Measurements from ENCODE around the gene CSTA. TPM values are rescaled to one million over a fixed set of nuclear protein-coding genes. Genes with fewer than 3 reads are reported as not detected.

The CSTA gene
- total RNA-seq, 1 experiment from 2014 or later = not detected

DNA sequence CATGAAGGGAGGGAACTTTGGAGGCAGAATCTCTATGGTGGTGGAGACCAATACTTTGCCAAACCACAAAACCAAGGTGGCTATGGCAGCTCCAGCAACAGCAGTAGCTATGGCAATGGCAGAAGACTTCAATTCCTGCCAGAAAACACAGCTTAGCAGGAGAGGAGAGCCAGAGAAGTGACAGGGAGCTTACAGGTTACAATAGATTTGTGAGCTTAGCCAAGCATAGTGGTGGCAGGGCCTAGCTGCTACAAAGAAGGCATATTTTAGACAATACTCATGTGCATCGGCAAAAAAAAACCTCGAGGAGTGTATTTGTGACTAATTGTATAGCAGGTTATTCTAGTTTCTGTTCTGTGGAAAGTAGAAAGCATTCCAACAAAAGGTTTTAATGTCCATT, 6.4 kb upstream of the CSTA start:
- Histone ChIP-seq H3K9ac (ENCODE audit: low read length) (no peak overlapping the region), H3K4me3 (ENCODE audit: low read length) (no peak overlapping the region), H3K9me2 (replicated peaks; ENCODE audit: low read length) (no peaks in the 10 kb centered on the region), H2AFZ (ENCODE audit: low read length) (no peak overlapping the region; the same call in 1 of the 2 replicates), H3K4me1 (ENCODE audit: insufficient read depth, low read length) (peaks cover 27% of the 10 kb centered on the region), H3K27ac (ENCODE audit: low read length) (peak overlapping the region; percentile 31), H3K9me3 (ENCODE audit: low read length) (no peaks in the 10 kb centered on the region), H3F3A (ENCODE audit: low read length, unreplicated experiment) (no peaks in the 10 kb centered on the region), H3K79me2 (ENCODE audit: low read length) (no peaks in the 10 kb centered on the region), H3K36me3 (ENCODE audit: low read depth, low read length) (no peaks in the 10 kb centered on the region), H3K27me3 (ENCODE audit: low read length) (no peaks in the 10 kb centered on the region), H4K20me1 (ENCODE audit: low read length) (no peaks in the 10 kb centered on the region), H3K4me2 (ENCODE audit: low read length) (peak overlapping the region; percentile 8)
- intact Hi-C loops (cut with micrococcal nuclease) = no loop called here
- no TSS peak for BruUV-seq (replicated peaks)
- ChIA-PET CTCF (interaction anchor here (1.5 kb wide), 1 partner anchor 12 kb away, joined by 7 read pairs; no protein-coding TSS in a partner anchor), POLR2A (ENCODE audit: unreplicated experiment) (no interaction called here)
- ATAC-seq (peak; percentile 29), DNase-seq (peak; percentile 92)
- TF ChIP-seq EZH2 (IDR thresholded peaks at IDR 0.05; ENCODE audit: low read length, unreplicated experiment) (no peak), EZH2phosphoT487 (IDR thresholded peaks at IDR 0.05; ENCODE audit: borderline replicate concordance, low read length) (no peak)
- TF ChIP-seq, protein P1, sequence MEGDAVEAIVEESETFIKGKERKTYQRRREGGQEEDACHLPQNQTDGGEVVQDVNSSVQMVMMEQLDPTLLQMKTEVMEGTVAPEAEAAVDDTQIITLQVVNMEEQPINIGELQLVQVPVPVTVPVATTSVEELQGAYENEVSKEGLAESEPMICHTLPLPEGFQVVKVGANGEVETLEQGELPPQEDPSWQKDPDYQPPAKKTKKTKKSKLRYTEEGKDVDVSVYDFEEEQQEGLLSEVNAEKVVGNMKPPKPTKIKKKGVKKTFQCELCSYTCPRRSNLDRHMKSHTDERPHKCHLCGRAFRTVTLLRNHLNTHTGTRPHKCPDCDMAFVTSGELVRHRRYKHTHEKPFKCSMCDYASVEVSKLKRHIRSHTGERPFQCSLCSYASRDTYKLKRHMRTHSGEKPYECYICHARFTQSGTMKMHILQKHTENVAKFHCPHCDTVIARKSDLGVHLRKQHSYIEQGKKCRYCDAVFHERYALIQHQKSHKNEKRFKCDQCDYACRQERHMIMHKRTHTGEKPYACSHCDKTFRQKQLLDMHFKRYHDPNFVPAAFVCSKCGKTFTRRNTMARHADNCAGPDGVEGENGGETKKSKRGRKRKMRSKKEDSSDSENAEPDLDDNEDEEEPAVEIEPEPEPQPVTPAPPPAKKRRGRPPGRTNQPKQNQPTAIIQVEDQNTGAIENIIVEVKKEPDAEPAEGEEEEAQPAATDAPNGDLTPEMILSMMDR (conservative IDR thresholded peaks at IDR 0.05; ENCODE audit: low read depth, low read length) = no peak

DNA sequence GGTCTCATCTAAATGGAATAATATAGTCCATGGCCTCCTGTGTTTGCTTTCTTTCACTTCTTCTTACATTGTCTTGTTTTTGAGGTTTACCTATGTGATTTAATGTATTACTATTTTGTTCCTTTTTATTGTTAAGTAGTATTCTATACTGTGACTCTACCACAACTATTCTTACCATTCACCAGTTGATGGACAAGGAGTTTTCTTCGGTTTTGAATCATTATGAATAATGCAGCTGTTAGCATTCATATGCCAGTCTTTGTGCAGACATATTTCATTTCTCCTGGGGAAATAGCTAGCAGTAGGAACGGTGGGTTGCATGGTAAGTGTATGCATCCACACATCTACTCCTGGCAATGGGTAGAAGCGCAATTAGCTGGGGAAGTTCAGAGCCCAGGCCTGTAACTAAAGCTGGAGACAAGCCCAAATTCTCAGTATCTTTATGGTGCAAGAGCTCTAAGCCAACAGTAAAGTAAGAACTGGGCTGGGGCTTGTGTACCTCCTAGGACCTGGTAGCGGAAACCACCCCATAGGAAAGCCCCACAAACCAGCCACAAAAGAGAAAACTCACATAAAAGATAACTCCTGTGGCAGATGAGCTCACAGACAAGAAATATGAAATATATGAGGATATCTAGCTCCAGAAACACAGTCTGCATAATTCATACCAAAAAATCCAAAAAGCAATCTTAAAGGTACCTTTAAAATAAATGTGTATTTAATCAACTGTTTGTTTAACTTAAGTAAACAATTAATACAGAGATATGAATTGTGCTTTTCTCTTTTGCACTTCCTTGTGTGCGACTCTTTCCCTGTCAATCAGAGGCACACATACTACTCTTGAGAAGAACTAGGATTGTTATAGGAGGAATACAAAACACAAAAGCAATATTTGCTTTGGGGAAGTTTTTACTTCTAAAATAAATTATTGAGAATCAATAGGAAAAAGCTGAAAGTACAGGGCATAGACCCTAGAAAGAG, 2.7 kb upstream of the CSTA start:
- BruUV-seq (replicated peaks) = no TSS peak
- Histone ChIP-seq H3K4me1 (ENCODE audit: insufficient read depth, low read length) (peaks cover 14% of the 10 kb centered on the region), H3K79me2 (ENCODE audit: low read length) (no peaks in the 10 kb centered on the region), H3F3A (ENCODE audit: low read length, unreplicated experiment) (no peaks in the 10 kb centered on the region), H2AFZ (ENCODE audit: low read length) (no peak overlapping the region), H3K36me3 (ENCODE audit: low read depth, low read length) (no peaks in the 10 kb centered on the region), H3K4me2 (ENCODE audit: low read length) (no peak overlapping the region), H3K9me2 (replicated peaks; ENCODE audit: low read length) (no peaks in the 10 kb centered on the region), H3K4me3 (ENCODE audit: low read length) (no peak overlapping the region), H3K27ac (ENCODE audit: low read length) (no peak overlapping the region), H4K20me1 (ENCODE audit: low read length) (no peaks in the 10 kb centered on the region), H3K9me3 (ENCODE audit: low read length) (no peaks in the 10 kb centered on the region), H3K27me3 (ENCODE audit: low read length) (no peaks in the 10 kb centered on the region), H3K9ac (ENCODE audit: low read length) (no peak overlapping the region)
- ChIA-PET POLR2A (ENCODE audit: unreplicated experiment) (no interaction called here), CTCF (interaction anchor here (0.6 to 0.9 kb wide), 4 partner anchors 16 to 67 kb away, joined by 3 to 7 read pairs (median 4); partner anchors contain the start of gene FAM162A)
- ATAC-seq (peak; percentile 59), DNase-seq (no peak)
- TF ChIP-seq EZH2phosphoT487 (IDR thresholded peaks at IDR 0.05; ENCODE audit: borderline replicate concordance, low read length) (no peak), EZH2 (IDR thresholded peaks at IDR 0.05; ENCODE audit: low read length, unreplicated experiment) (no peak)
- TF ChIP-seq, protein P1 (conservative IDR thresholded peaks at IDR 0.05; ENCODE audit: low read depth, low read length) = no peak
- intact Hi-C loops (cut with micrococcal nuclease) = no loop called here

- Histone ChIP-seq H3K4me3 (ENCODE audit: low read length) (no peak overlapping the region), H3K79me2 (ENCODE audit: low read length) (no peaks in the 10 kb centered on the region), H3K27ac (ENCODE audit: low read length) (no peak overlapping the region), H3K27me3 (ENCODE audit: low read length) (no peaks in the 10 kb centered on the region), H3K9me3 (ENCODE audit: low read length) (no peaks in the 10 kb centered on the region), H4K20me1 (ENCODE audit: low read length) (no peaks in the 10 kb centered on the region), H2AFZ (ENCODE audit: low read length) (no peak overlapping the region), H3K9me2 (replicated peaks; ENCODE audit: low read length) (no peaks in the 10 kb centered on the region), H3K9ac (ENCODE audit: low read length) (no peak overlapping the region), H3F3A (ENCODE audit: low read length, unreplicated experiment) (no peaks in the 10 kb centered on the region), H3K4me1 (ENCODE audit: insufficient read depth, low read length) (no peaks in the 10 kb centered on the region), H3K36me3 (ENCODE audit: low read depth, low read length) (no peaks in the 10 kb centered on the region), H3K4me2 (ENCODE audit: low read length) (no peak overlapping the region)
- no peak for ATAC-seq
- CTCF ChIA-PET = no interaction called here
- TF ChIP-seq EZH2 (IDR thresholded peaks at IDR 0.05; ENCODE audit: low read length, unreplicated experiment) (no peak), EZH2phosphoT487 (IDR thresholded peaks at IDR 0.05; ENCODE audit: borderline replicate concordance, low read length) (no peak)
- TF ChIP-seq, protein P1 (conservative IDR thresholded peaks at IDR 0.05; ENCODE audit: low read depth, low read length) = no peak
- BruUV-seq (replicated peaks) = no TSS peak
- DNase-seq = no peak
- POLR2A ChIA-PET (ENCODE audit: unreplicated experiment) = no interaction called here
- intact Hi-C loops (cut with micrococcal nuclease) = no loop called here
These were observed 721 bp downstream of the CSTA start for GRCh38 chr3:122325769-122326168.

Measured in PC-3 (cell line).